AG09309 (cell line): Measurements from ENCODE around the gene CRYGD.
"Not testable (repeated sequence)": the region's sequence is repeated elsewhere in the genome, so short reads cannot be mapped to it uniquely, and the experiment has no call there.

Experiments used
- DNase-seq: peaks from one replicate; pipeline ENCODE4 v3.0.0-alpha.2; 2010; ENCODE audit warnings: low read depth
- H3K4me3 ChIP-seq: 2 replicates; pipeline ENCODE4 v1.5.1; 2011; ENCODE audit warnings: mild to moderate bottlenecking, low read depth, low read length, moderate library complexity; ENCODE audit not compliant: control insufficient read depth
- CTCF ChIP-seq: IDR thresholded peaks from 2 replicates; pipeline ENCODE4 v1.5.1; 2011; ENCODE audit warnings: mild to moderate bottlenecking, low read depth, low read length, inconsistent platforms; ENCODE audit not compliant: insufficient read depth, control insufficient read depth; ENCODE audit errors: missing control alignments

Gene CRYGD

GRCh38 chr2:208124013-208124715, at the start of gene CRYGD:
CRYGD (minus strand) TSS chr2:208124524; CDS start chr2:208124473, 51 bp downstream.
- not testable (repeated sequence) for H3K4me3 ChIP-seq, DNase-seq

- no peak overlapping the region for H3K4me3 ChIP-seq
- no peak for DNase-seq
- no peak for TF ChIP-seq CTCF
Observed at GRCh38 chr2:208172125-208172524, 47.8 kb upstream of the CRYGD start.

GRCh38 chr2:208164951-208165755, 40.8 kb upstream of the CRYGD start:
- no peak for DNase-seq
- TF ChIP-seq CTCF: no peak
- no peak overlapping the region for H3K4me3 ChIP-seq

GRCh38 chr2:208163489-208163888, 39.2 kb upstream of the CRYGD start, which contains the start of gene CRYGA:
CRYGA (minus strand) TSS chr2:208163589; CDS start chr2:208163556, 33 bp downstream.
- no peak for TF ChIP-seq CTCF
- no peak within 1 kb of the TSS for H3K4me3 ChIP-seq
- no peak for DNase-seq

- no peak overlapping the region for H3K4me3 ChIP-seq
- no peak for TF ChIP-seq CTCF
- no peak for DNase-seq
Observed at GRCh38 chr2:208156439-208156838, 32.1 kb upstream of the CRYGD start.

GRCh38 chr2:208153156-208153555, 28.8 kb upstream of the CRYGD start:
- no peak for DNase-seq
- TF ChIP-seq CTCF: no peak

GRCh38 chr2:208150956-208151355, 26.6 kb upstream of the CRYGD start:
- H3K4me3 ChIP-seq: no peak overlapping the region
- no peak for TF ChIP-seq CTCF
- DNase-seq: no peak

More at GRCh38 chr2:208153156-208153555, 28.8 kb upstream of the CRYGD start:
- H3K4me3 ChIP-seq: no peak overlapping the region
